Chondrocyte (in vitro differentiated cells): ENCODE results near the gene ENTPD2. TPM values are rescaled to one million over a fixed set of nuclear protein-coding genes. Genes with fewer than 3 reads are reported as not detected.
A peak's percentile ranks its signal among the peaks of the same experiment; 100 is the strongest.

Experiments used
- DNase-seq: peaks from one replicate; pipeline ENCODE4 v3.0.0; 2021; ENCODE audit warnings: mixed read lengths, low spot score
- H3K27ac Mint-ChIP-seq: one replicate; pipeline ENCODE4 v1.8.0; 2021; ENCODE audit warnings: mild to moderate bottlenecking, moderate library complexity, mixed read lengths; ENCODE audit not compliant: unreplicated experiment
- H3K27me3 Mint-ChIP-seq: 2 replicates; pipeline ENCODE4 v1.8.0; 2021; ENCODE audit warnings: low read depth, mixed read lengths
- H3K36me3 Mint-ChIP-seq: 2 replicates; pipeline ENCODE4 v1.8.0; 2021; ENCODE audit warnings: low read depth, mixed read lengths
- H3K4me1 Mint-ChIP-seq: 2 replicates; pipeline ENCODE4 v1.8.0; 2021; ENCODE audit warnings: low read depth, mild to moderate bottlenecking, mixed read lengths
- H3K4me3 Mint-ChIP-seq: one replicate; pipeline ENCODE4 v1.8.0; 2021; ENCODE audit warnings: mild to moderate bottlenecking, moderate library complexity, mixed read lengths; ENCODE audit not compliant: unreplicated experiment
- H3K9me3 Mint-ChIP-seq: 2 replicates; pipeline ENCODE4 v1.8.0; 2021; ENCODE audit warnings: low read depth, mixed read lengths
- total RNA-seq: library from RNA; stranded (reverse); gene quantifications from 3 replicates; pipeline ENCODE4 v1.2.1, GENCODE V29; 2021
- TF ChIP-seq, protein P1 (sequence below): fragments of 200-600 bp; sonication (generic); IDR thresholded peaks from 2 replicates; pipeline ENCODE4 v1.5.0; 2021; ENCODE audit warnings: antibody characterized with exemption, mild to moderate bottlenecking, moderate library complexity

The ENTPD2 gene
- total RNA-seq, 1 donor from 2014 or later: 0.15 TPM

DNA sequence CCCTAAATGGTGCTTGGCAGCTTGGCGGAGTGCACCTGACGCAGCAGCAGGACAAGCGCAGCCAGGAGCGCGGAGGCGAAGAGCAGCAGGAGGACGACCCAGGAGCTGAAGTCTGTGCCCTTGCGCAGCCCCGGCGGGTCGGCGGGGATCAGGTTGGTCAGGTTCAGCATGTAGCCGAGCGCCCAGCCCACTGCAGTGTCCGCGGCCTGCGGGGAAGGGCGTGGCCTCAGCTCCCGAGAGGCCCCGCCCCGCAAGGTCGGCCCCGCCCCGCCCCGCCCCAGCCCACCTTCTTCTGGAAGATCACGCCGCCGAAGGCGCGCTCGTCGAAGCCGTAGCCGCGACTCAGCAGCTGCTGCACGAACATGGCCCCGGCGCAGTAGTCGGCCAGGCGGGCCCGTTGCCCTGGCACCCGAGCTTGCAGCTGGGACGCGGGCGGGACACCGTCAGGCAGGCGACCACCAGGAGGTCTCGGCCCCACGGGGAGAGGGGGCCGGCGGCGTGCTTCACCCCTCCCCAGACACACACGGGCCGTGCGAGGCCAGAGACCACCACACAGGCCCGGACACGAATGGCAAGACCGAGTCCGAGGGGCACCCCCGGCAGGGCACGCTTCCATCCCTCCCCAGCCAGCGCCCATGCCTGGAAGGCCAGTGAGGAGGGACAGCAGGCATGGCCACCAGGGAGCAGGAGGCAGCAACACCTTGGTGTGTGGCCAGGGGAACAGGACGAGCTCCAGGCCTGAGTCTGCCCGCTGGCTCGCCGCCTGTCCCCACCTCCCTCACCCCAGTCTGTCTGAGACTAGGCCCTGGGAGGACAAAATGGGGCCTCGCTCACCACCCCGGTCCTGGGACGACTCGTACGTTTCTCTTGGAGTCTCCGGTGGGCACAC is 5.0 kb downstream of the ENTPD2 start:
- H3K27me3 Mint-ChIP-seq: peaks cover 11% of the 10 kb centered on the region
- TF ChIP-seq, protein P1, sequence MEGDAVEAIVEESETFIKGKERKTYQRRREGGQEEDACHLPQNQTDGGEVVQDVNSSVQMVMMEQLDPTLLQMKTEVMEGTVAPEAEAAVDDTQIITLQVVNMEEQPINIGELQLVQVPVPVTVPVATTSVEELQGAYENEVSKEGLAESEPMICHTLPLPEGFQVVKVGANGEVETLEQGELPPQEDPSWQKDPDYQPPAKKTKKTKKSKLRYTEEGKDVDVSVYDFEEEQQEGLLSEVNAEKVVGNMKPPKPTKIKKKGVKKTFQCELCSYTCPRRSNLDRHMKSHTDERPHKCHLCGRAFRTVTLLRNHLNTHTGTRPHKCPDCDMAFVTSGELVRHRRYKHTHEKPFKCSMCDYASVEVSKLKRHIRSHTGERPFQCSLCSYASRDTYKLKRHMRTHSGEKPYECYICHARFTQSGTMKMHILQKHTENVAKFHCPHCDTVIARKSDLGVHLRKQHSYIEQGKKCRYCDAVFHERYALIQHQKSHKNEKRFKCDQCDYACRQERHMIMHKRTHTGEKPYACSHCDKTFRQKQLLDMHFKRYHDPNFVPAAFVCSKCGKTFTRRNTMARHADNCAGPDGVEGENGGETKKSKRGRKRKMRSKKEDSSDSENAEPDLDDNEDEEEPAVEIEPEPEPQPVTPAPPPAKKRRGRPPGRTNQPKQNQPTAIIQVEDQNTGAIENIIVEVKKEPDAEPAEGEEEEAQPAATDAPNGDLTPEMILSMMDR: no peak
- no peak overlapping the region for H3K4me3 Mint-ChIP-seq
- H3K36me3 Mint-ChIP-seq: no peaks in the 10 kb centered on the region
- DNase-seq: no peak
- H3K27ac Mint-ChIP-seq: no peak overlapping the region
- no peaks in the 10 kb centered on the region for H3K9me3 Mint-ChIP-seq
- peaks cover 12% of the 10 kb centered on the region for H3K4me1 Mint-ChIP-seq

DNA sequence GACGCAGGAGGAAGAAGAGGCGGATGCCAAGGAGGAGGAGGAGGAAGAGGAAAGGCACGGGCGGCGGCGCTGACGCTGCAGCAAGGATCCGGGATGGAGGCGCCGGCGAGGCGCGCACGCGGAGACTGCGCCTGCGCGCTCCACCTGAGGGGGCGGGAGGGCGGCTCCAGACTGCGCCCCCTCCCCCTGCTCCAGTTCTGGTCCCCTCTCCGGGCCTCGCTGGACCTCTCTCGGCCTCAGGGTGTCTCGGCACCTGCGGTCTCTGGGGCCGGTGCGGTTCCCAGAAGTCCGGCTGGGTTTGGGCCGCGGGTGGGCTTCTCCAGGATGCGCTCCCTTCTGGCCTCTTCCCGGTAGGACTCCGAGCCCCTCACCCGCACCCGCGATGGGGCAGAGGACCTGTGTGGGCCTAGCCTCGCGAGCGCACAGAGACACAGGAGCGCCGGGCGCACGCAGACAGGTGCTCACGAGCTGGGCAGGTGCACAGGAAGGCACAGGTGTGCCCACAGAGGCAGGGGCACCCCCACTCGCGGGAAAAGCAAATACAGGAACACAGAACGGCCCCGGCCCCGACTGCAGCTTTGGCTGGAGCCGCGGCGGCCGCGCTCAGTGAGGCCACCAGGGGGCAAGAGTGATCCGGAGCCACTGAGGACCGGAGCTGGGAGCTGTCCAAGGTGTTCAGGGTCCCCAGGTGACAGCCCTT is 7.6 kb downstream of the ENTPD2 start, which contains the start of gene NPDC1:
Gene NPDC1 (minus strand): TSS at position 90 of the 700 bp plus-strand sequence. CDS start 188 bp downstream, outside the sequence.
- TF ChIP-seq, protein P1: peak; percentile 91
- H3K27me3 Mint-ChIP-seq: peaks cover 7% of the 10 kb centered on the region
- H3K27ac Mint-ChIP-seq: no peak within 1 kb of the TSS
- no peaks in the 10 kb centered on the region for H3K36me3 Mint-ChIP-seq
- peaks cover 14% of the 10 kb centered on the region for H3K4me1 Mint-ChIP-seq
- H3K4me3 Mint-ChIP-seq: peak within 1 kb of the TSS; percentile 77
- H3K9me3 Mint-ChIP-seq: no peaks in the 10 kb centered on the region
- DNase-seq: no peak

DNA sequence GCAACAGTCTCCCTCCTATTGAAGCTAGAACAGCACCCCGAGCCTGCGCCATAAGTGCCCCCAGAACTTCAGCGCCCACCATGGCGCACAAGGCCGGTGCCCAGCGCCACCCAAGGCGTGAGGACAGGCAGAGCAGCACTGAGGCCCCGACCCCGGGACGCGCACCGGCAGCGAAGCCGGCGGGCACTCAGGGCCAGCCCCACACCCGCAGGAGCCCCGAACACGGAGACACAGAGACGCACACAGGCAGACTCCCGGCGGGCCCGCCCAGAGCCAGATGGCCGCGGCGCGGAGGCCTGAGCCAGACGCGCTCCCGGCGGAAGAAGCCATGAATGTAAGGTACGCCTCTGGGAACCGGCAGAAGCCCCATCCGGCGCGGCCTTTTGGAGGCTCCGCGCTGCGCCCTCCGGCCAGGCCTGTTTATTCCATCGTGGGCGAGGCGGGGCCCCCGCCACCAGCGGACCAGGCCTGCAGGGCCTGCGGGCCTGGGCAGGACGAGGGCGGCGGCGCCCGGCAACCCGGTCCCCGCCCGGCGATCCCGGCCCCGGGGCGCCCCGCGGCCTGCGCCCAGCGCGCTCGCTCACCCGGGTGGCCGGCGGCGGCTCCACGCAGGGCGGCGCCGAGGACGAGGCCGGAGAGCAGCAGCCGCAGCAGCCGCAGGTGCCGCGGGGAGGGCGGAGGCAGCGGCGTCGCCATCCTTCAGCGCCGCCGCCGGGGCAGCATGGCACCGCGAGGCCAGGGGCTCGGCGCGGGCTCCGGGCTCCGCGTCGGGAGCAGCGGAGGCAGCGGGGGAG is 8.4 kb downstream of the ENTPD2 start:
- Mint-ChIP-seq H3K4me1 (peaks cover 14% of the 10 kb centered on the region), H3K27ac (no peak overlapping the region), H3K4me3 (peak overlapping the region; percentile 77), H3K27me3 (peaks cover 7% of the 10 kb centered on the region), H3K36me3 (no peaks in the 10 kb centered on the region), H3K9me3 (no peaks in the 10 kb centered on the region)
- no peak for DNase-seq
- TF ChIP-seq, protein P1: no peak

DNA sequence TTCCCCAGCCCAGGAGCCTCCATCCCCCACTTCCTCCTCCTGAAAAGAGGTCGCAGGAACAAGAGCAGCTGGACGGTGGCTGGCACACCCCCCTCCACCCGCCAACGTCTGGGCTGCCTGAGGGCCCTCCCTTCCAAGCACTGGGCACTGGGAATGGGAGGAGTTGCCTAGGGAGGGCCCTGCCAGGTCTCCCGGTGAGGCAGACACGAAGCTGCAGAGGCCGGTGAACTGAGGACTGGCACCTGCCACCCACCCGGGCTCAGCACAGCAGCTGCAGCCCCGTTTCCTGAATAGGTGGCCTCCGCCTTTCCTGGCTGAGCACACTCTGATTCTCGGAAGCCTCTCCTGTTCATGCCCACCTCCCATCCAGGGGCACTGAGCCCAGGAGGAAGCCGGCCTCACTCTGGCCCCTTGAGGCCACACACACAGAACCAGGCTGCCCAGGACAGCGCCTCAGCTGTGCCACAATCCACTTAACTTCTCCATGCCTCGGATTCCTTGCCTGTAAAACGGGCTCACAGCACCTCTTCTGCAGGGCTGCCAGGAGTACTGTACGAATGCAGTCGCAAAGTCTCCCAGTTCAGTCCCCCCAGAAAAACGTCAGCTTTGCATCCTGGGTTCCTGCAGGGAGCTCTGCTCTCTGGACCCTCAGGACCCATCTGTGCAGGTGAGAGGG is 9.2 kb downstream of the ENTPD2 start:
- Mint-ChIP-seq H3K27ac (no peak overlapping the region), H3K4me3 (peak overlapping the region; percentile 70), H3K36me3 (no peaks in the 10 kb centered on the region), H3K9me3 (no peaks in the 10 kb centered on the region), H3K27me3 (peaks cover 3% of the 10 kb centered on the region), H3K4me1 (peaks cover 14% of the 10 kb centered on the region)
- TF ChIP-seq, protein P1: no peak
- DNase-seq: no peak
